NCI-H2171 (cell line): Measurements from ENCODE around the gene IL16.
A peak's percentile ranks its signal among the peaks of the same experiment; 100 is the strongest.
"Not testable (repeated sequence)": the region's sequence is repeated elsewhere in the genome, so short reads cannot be mapped to it uniquely, and the experiment has no call there.

Source experiments
- DNase-seq: peaks from one replicate; lab custom pipeline; 2025; lab: John Stamatoyannopoulos, UW

The IL16 gene

DNA sequence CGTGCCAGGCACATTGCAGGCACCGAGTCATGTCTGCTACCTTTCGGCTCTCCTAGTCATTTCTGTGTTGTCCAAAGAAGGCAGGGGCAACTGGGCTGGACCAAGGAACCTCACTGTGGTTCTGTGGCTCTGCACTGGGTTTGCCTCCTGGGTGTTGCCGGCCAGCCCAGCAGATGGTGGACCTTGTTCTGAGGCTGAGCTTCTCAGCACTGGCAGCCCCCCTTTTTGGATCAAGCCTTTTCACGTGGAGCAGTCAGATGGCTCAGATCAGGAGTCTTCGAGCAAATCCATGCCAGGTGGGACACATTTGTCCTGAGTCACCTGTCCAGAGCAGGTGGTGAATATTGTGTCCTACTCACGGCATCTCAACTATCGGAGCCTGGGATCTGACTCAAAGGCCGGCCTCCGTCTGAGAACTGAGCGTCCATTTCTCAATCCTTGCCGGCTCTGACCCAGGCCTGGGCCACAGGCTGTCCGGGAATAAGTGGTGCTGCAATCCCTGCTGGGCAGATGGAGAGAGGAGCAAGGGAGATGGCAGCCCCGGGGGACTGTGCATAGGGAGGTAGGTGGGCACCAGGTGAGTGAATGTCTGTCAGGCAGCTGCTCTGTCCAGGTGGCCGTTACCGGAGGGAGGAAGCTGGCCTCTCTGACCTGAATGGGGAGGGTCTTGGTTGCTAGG, at the start of gene IL16:
Gene IL16 (plus strand): TSS at position 304 of the 679 bp plus-strand sequence. CDS start 28,521 bp downstream, outside the sequence.
- no peak for DNase-seq

- DNase-seq: no peak
Observed at GRCh38 chr15:81151389-81151788, 45.3 kb upstream of the IL16 start.

DNA sequence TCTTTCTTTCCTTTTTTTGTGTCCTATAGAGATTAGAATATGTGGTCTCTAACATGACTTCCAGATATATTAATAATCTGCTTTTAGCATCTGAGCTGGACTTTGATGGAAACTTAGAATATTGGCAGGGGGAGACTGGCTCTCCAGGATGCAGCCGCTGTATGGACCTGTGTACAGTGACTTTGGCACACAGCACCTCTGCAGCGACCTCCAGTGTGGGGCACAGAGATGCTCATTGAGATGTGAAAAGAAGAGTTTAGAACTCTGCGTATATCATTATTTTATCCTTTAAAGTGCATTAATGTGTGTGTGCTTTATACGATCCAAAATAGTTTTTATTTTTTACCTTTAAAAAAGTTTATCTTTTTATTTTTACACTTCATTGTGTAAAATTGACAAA, 44.3 kb upstream of the IL16 start:
- DNase-seq: no peak

- DNase-seq: no peak
Observed at GRCh38 chr15:81152799-81153198, 43.9 kb upstream of the IL16 start.

GRCh38 chr15:81155375-81156218, 41.1 kb upstream of the IL16 start:
- DNase-seq: peak; percentile 9

- DNase-seq: no peak
Observed at GRCh38 chr15:81156324-81156723, 40.4 kb upstream of the IL16 start.

DNA sequence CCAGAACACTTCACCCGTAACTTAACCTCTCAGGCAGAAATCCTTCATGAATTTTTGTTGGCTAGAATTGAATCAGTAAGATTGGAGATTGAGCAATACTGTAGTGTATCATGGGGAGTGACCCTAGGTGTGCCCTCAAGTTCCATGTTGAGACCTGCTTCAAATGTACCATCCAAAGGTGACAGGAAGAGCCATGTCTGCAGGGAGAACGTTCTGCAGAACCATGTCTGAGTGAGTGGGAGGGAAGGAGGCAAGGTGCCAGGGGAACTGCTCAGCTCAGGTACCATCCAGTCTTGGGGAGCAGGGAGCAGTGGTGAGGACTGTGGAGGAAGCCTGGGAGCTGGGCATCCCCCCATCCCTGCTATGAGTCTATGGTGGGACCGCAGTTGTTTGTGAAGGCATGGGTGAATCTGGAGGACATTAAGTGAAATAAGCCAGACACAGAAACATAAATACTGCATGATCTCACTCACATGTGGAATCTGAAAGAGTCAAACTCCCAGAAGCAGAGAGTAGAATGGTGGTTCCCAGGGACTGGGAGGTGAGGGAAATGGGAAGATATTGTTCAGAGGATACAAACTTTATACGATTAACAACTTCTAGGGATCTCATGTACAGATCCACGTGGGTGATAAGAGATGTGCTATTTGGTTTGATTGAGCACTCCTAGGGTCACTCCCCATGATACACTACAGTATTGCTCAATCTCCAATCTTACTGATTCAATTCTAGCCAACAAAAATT, 39.3 kb upstream of the IL16 start:
- DNase-seq: no peak

- no peak for DNase-seq
Observed at GRCh38 chr15:81157939-81158223, 38.8 kb upstream of the IL16 start.

DNA sequence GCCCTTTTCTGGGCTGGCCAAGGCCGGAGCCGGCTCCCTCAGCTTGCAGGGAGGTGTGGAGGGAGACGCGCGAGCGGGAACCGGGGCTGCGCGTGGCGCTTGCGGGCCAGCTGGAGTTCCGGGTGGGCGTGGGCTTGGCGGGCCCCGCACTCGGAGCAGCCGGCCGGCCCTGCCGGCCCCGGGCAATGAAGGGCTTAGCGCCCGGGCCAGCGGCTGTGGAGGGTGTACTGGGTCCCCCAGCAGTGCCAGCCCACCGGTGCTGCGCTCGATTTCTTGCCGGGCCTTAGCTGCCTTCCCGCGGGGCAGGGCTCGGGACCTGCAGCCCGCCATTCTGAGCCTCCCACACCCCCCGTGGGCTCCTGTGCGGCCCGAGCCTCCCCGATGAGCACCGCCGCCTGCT, 38.1 kb upstream of the IL16 start:
- not testable (repeated sequence) for DNase-seq

GRCh38 chr15:81160312-81161159, 36.1 kb upstream of the IL16 start:
- DNase-seq: peak; percentile 87

DNA sequence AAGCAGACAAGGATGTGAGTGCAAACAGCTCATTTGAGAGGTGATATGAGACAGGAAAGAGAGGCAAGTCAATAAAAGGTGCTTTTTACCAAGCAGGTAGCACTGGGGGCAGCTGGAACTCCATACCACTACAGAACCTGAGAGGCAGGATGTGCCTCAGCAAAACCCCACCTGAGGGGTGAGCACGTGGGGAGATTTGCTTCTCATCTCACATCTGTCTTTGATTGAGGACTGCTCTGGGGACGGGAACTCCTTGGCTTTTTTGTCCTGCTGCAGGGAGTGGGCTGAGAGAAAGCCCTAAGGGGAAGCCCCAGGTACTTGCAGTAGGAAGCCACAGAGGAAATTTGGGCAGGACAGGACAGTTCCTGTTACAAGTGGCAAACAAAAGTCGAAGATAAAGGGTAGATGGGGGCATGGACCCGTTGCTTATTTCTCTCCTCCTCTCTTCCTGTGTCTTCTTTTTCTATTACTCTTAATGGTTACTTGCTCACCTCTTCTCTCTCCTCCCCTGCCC, 35.5 kb upstream of the IL16 start:
- DNase-seq: no peak

DNA sequence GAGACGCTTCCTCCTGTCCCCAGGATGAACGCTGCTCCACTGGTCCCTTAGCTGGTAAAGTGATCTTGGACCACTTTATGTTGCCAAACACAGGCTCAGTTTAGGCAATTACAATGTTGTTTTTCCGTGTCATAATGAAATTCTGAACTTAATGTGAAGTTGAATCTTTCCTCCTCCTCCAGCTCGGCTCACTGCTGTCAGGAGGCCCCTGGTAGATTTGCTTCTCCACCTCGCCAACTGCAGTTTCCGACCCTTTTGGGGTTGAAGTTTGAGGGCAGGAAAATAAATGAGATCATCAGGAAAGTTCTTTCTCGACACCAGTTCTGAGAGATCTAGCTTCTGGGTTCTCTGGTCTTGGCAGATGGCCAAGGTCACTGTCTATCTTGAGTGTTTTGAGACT, 34.8 kb upstream of the IL16 start:
- DNase-seq: no peak

DNA sequence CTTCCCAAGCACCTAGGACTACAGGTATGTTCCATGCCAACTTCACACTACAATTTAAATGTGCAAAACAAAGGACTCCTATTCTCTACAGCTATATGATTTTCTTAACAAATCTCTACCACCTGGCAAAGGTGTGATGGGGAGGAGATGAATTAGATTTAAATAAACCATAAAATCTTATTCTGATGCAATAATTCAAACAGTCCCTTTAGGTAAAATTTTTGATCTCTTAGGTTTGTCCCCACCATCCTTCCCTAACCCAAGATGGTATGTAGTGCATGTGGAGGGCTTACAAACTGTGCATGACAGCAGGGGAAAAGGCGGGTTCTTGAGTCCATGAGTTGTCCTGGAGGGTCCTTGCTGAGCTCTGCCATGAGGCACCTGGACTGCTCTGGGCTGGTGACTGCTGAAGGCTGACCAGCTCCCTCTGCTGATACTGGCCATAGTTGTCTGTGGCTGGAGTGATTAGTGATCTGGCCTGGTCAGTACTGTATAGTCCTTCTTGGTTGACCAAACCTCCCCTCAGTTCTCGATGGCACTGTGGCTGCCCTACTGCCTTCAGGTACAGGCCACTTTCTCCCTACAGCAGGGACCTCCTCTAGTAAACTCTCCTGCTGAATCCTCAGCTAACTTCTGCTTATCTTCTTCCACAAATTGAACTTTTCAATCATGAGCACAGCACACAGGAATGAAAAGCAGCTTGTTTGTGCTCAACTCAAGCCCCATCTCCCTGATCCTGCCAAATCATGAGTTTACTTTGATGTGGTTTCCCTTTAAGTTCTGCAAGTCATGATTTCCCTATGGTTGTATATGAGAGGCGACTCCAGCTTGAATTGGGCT, 32.5 kb upstream of the IL16 start:
- no peak for DNase-seq

DNA sequence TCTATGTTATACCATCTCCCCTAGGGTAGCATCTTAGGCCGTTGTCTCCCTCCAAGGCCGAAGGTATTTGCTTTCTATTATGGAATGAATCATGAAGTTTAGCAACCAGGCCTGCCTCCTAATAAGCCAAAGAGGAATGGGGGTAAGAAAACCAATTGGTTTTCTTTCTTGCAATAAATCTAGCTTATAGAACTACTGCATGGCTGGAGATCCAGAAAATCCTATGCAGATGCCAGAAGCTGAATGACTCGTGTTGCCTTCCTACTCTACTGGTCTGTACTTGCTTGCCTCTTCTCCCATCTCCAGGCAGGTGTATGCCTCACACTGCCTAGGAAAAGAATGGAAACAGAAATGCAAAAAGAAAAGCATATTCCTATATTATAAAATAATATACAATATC, 31.1 kb upstream of the IL16 start:
- DNase-seq: no peak

- DNase-seq: no peak
Observed at GRCh38 chr15:81166636-81167305, 29.9 kb upstream of the IL16 start.

DNA sequence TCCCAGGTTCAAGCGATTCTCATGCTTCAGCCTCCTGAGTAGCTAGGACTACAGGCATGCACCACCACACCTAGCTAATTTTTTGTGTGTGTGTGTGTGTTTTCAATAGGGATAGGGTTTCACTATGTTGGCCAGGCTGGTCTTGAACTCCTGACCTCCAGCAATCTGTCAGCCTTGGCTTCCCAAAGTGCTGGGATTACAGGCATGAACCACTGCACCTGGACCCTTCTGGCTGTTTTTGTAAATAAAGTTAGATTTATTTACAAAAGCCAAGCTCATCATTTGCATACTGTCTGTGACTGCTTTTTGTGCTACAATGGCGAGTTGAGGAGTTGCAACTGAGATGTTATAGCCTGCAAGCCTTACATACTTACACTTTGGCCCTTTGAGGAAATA, 28.6 kb upstream of the IL16 start:
- no peak for DNase-seq

GRCh38 chr15:81168644-81169043, 28.0 kb upstream of the IL16 start:
- no peak for DNase-seq

- DNase-seq: no peak
Observed at GRCh38 chr15:81170511-81170910, 26.2 kb upstream of the IL16 start.

- DNase-seq: no peak
Observed at GRCh38 chr15:81171286-81171685, 25.4 kb upstream of the IL16 start.

DNA sequence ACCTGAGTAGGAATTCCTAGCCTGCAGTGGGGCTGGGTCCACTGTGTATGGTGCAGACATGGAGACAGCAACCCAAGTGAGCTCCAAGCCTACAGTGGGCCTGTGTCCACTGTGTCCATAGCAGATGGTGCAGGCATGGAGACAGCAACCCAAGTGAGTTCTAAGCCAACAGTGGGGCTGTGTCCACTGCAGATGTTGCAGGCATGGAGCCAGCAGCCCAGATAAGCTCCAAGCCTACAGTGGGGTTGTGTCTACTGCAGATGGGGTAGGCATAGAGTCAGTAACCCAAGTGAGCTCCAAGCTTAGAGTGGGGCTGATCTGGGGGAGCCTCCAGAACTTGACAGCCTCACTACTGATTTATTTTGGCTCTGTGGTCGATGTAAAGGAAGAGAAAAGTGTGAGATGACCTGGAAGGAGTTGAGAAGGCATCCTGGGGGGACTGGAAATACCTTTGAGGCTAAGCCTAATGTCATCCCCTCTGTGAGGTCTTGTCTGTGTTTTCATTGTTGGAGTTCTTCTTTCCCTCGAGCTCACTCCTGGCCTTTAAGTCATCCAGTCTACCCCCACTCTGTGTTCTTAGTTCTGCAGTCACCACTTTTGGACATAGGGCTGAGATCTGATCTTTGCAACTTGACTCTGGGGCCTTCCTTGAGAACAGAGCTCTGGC, 22.4 kb upstream of the IL16 start:
- DNase-seq: no peak
